GM18867 (cell line): Measurements from ENCODE around the gene MUTYH.
"Not testable (repeated sequence)": the region's sequence is repeated elsewhere in the genome, so short reads cannot be mapped to it uniquely, and the experiment has no call there.

ENCODE experiments used
- ATAC-seq: cut with Tn5 transposase; IDR thresholded peaks from one replicate; pipeline ENCODE4 v1.9.1; 2021; ENCODE audit warnings: mild to moderate bottlenecking, moderate library complexity; ENCODE audit not compliant: unreplicated experiment

The MUTYH gene

DNA sequence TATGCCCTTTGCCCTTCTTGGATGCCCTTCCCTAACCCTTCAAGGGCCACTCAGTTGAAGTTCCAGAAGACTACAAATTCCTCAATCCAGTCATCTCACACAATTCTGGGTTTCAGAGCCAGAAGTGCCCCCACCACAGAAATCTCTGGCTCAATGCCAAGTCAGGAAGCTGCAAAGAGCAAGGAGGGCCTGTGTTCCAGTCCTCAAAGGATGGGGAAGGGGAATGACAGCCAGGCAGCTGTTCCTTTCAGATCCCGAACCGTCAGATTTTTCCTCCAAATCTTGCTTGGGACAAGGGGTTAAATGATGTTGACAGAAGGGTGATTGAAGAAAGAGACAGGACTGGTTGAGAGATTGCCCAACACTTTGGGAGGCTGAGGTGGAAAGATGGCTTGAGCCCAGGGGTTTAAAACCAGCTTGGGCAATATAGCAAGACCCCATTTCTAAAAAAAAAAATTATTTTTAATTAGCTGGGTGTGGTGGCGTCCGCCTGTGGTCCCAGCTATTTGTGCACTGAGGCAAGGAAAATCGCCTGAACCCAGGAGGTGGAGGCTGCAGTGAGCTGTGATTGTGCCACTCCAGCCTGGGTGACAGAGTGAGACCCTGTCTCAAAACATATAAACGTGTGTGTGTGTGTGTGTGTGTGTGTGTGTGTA lies 14.3 kb downstream of the MUTYH start:
- ATAC-seq: no peak

DNA sequence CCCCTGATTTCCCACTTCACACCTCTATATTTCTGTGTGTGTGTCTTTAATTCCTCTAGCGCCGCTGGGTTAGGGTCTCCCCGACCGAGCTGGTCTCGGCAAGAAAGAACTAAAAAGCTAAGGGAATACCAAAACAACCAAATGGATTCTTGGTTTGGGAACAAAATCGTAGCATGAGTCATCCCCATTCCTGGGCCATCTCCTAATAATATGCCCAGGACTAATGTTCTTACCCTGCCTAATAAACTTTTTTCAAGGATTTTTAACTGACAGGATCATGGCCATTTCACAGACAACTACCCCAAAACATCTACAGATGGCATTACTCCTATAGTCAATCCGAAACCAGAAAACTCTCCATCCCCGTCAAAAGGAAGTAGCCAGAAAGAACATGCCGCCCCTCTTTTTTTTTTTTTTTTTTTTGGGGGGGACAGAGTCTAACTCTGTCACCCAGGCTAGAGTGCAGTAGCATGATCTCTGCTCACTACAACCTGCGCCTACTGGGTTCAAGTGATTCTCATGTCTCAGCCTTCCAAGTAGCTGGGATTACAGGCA lies 17.7 kb downstream of the MUTYH start:
- ATAC-seq: no peak

DNA sequence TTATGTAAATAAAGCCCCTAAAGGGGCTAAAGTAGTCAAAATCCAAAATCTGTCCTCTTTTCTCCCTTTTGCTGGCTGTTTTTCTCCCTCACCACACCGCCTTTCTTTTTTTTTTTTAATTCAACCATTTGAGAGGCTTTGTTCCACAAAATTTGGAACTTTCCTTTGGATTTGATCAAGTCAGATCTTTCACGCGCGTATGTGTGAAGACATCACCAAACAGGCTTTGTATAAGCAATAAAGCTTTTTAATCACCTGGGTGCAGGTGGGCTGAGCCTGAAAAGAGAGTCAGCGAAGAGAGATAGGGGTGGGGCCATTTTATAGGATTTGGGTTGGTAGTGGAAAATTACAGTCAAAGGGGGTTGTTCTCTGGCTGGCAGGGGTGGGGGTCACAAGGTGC lies 18.8 kb downstream of the MUTYH start:
- no peak for ATAC-seq

DNA sequence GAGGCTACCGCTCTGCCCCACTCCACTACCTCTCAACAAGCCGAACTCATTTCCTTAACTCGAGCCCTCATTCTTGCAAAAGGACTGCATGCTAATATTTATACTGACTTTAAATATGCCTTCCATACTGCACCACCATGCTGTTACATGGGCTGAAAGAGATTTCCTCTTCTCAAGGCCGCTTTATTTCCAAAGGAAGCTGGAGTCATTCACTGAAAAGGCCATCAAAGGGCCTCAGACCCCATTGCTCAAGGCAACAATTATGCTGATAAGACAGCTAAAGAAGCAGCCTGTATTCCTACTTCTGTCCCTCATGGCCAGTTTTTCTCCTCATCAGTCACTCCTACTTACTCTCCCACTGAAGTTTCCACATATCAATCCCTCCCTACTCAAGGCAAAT lies 20.5 kb downstream of the MUTYH start:
- no peak for ATAC-seq

DNA sequence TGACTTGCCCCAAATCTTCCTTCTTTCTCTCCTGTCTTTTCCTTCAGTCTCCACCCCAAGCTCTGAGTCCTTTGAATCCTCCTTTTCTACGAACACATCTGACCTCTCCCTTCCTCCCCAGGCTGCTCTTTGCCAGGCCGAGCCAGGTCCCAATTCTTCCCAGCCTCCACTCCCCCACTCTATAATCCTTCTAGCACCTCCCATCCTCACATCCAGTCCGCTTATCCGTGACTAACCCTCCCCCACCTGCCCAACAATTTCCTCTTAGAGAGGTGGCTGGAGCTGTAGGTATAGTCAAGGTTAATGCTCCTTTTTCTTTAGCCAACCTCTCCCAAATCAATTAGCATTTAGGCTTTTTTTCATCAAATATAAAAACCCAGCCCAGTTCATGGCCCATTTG lies 23.1 kb downstream of the MUTYH start:
- ATAC-seq: no peak

DNA sequence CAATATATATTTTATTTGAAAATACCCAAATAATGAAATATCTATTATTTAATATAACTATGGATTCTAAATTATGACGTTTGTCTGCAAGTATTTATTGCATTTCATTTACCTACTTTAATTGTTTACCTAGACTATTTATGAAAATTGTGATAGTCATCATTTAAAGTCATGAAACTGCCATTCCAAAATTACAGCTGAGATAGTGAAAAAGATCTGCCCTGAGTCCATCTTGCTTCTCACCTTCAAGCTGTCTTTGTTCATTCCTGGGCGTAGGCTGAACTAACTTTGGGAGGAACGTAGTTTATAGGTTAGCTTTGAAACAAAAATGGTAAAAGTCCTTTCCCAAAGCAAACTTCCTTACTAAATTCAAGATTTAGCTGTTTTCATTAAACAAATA lies 26.0 kb downstream of the MUTYH start:
- no peak for ATAC-seq

DNA sequence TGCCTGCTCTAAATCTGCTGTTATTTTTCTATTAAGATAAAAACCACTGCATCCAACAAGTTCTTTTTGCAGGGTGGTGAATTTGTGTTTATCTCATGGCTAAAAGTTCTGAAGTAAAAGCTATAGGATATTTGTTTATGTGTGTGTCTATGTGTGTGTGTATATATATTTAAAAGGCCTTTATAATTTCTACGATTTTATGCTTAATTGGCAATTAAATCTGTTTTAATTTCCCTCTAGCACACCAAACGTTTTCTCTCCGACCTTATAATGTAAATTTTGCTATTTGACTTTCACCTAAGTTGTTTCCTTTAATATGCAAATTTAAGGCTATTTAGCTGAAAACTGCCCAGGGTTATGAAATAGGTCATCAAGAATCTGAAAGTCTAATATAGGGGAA lies 33.3 kb downstream of the MUTYH start:
- ATAC-seq: no peak

DNA sequence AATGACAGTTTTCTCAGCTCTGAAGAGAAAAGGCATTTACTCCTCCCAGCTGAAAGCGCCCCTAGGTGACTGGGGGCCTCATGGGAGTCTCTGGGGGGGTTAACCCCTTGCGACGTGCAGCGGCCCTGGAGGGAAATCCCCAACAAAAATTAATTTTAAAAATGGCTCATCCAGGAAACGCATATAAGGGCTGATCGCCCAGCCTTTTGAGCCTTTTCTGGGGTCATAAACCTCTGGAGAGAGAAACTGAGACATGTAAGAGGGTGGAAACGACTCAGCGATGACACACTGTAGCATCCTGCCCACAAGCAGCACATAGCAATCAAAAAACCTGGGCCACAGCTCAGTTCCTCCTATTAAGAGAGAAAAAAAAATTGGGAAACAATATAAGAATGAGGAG lies 33.9 kb downstream of the MUTYH start:
- no peak for ATAC-seq

DNA sequence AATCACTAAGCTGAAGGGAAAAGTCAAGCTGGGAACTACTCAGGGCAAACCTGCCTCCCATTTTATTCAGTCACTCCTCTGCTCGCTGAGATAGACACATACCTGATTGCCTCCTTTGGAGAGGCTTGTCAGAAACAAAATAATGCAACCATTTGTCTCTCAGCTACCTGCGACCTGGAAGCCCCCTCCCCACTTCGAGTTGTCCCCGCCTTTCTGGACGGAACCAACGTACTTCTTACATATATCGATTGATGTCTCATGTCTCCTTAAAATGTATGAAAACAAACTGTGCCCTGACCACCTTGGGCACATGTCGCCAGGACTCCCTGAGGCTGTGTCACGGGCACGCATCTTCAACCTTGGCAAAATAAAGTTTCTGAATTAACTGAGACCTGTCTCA lies 35.0 kb downstream of the MUTYH start:
- no peak for ATAC-seq

DNA sequence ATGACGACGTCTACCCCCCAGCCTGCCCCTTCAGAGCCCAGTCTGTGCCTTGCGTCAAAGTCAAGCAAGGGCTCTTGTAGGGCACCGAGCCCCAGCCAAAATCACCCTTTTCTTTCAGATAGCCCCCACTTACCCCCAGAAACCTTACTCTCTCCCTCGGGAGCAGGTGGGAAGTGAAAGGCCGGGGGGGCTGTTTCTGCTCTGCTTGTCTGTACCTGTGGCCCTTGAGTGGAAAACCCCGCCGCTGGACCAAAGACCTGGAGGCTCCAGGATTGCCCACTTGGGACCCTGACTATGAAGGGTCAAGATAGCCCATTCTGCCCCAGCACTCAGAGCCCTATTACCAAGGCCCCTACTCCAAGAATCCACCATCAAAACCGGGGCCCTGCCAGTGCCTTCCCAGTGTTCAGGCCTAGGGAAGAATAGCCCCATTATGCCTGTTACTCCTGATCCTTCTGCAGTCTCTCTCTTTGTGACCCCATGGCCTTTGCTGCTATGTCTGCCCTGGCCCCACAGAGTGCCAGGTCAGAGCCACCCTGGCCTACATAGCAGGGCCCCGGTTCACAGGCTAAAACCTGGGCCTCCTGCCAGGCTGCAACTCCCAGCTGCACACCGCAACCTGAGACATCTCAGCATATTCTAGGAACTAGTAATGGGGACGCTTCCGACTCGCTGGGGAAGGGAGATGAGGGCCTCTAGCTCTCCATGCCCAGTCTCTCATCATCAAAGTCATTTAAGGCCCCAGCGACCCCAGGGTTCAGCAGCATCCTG lies 35.7 kb downstream of the MUTYH start:
- no peak for ATAC-seq

DNA sequence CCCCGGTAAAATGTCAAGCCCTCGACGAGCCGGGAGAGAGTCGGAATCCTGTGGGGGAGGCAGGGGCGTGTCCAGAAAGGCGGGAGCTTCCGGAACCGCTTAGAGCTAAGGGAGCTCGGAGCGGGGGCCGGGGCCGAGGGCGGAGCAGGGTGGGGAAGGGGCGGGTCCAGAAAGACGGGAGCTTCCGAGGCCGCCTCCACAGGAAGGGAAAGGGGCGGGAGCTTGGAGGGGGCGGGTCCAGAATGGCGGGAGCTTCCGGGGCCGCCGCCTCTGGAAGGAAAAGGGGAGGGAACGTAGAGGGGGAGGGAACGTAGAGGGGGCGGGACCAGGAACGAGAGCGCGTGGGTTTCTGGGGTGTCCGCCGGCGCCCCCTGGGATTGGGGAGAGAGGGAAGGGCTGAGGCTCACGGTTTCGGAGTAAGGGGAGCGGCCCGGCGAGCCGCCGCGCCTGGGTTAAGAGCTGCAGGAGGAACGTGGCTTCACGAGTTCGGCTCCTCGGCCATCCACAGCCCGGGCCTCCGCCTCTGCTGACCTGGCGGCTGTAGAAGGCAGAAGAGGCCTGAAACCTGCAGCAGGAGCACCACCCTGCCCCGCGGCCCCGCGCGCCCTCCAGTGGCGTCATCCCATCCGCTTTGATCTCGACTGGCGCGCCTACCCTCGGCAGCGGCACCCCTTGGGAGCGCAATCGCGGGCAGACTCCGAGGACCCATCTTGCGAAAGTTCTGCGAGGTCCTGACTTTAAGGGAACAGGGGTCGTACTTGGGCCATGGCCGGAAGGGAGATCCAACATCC lies 36.5 kb downstream of the MUTYH start:
- ATAC-seq: peak; percentile 71

DNA sequence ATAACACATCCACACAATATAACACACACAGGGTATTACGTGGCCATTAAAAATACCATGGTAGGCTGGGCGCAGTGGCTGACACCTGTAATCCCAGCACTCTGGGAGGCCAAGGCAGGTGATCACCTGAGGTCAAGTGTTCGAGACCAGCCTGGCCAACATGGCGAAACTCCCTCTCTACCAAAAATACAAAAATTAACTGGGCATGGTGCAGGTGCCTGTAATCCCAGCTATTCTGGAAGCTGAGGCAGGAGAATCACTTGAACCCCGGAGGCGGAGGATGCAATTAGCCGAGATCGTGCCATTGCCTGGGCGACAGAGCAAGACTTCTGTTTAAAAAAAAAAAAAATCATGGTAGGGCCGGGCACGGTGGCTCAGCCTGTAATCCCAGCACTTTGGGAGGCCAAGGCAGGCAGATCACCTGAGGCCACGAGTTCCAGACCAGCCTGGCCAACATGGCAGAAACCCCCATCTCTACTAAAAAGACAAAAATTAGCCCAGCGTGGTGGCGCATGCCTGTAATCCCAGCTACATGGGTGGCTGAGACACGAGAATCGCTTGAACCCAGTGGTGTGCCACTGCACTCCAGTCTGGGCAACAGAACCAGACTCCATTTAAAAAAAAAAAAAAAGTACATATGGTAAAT lies 37.6 kb downstream of the MUTYH start:
- no peak for ATAC-seq

DNA sequence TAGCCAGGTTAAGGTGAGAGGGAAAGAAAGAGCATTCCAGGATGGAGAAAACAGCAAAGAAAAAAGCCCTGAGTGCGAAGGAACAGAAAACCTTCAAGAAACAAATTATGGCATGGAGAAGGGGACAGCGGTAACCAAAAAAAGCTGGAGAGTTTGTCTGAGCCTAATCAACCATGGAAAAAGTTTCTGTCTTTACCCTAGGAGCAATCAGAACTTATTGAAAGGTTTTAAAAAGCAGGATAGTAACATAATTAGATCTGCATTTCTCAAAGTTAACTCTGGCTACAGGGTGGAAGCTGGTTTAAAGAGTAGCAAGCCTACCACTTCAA lies 39.6 kb downstream of the MUTYH start:
- no peak for ATAC-seq

DNA sequence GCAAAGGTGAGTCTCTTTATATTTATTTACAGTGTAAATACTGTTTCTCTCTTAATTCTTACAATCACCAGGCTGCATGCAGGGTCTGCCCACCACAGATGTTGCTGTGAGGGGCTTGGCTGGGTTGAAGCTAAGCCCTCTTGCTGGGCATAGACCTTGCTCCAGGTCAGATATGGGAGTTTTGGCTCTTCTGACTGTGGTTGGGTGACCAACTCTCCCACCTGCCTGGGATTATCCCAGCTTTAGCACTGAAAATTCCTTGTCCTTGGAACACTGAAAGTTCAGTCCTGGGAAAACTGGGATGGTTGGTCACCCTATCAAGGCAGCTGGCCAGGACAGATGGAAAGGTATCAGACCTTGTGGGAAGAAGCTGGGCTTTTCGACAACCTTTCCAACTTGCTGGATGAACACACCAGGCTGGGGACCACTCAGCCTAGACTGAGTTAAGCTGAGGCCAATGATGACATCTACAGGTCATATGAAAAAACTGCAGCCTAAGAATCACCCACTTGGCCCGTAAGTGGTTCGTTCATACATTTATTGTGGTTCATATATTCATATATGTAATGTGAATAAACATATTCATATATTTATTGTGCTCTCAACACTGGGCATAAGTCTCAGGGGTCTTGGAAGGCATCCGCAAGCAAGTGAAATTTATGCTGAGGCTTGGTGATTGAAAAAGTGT lies 40.1 kb downstream of the MUTYH start:
- no peak for ATAC-seq

DNA sequence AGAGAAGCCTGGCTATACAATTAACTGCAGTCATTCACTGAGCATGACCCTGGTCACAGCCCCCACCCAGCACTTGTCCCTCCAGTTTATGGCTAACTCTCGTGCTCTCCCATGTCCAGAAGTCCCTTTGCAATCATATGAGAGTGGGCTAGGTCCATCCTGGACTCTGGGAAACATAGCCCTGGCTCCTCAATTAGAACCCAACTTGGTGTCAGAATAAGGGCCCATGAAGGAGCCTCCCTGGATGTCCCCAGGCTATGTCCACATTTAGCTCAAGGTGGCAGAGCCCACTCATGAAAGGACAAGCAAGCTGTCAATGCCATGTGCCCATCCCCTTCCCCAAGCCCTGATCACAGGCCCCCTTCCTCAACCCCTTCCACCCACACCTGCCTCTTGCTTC lies 40.9 kb downstream of the MUTYH start:
- ATAC-seq: no peak

DNA sequence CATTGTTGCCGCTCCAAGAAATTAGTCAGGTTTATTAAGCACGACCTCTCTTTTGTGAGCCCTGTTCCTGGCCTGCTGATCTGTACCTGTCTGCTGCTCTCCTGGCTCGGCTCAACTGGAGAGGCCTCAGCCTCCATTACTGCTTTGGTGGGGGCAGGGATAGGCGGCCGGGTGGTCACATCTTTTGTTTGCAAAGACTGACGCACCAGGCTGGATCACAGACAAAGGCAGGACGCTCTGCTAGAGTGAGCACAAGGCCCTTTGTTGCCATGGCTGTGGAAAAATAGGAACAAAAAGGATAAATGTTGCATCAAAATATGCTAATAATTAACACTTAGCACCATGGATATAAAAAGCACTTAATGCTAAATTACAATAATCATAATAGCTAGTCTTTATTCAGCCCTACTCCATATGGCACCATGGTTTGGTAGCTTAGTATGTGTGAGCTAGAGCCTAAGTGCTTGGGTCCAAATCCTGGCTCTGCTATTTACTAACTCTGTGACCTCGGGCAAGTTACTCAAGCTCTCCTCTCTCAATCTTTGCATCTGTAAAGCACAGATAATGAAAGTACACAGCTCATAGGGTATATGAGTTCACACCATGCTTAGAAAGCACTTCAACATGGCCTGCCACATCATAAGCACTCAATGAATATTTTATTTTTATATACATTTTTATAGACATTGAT lies 42.4 kb downstream of the MUTYH start:
- ATAC-seq: no peak

DNA sequence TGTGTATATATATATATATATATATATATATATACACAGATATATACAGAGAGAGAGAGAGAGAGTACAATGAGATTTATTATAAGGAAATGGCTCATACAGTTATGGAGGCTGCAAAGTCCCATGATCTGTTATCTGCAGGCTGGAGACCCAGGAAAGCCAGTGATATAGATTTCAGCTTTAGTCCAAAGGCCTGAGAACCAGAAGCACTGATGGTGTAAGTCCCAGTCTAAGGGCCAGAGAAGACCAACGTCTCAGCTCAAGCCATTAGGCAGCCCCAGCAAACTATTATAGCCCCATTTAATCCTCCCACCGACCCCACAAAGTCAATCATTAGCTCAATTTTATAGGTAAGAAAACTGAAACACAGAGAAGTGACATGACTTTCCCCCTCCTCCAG lies 48.5 kb downstream of the MUTYH start:
- no peak for ATAC-seq

DNA sequence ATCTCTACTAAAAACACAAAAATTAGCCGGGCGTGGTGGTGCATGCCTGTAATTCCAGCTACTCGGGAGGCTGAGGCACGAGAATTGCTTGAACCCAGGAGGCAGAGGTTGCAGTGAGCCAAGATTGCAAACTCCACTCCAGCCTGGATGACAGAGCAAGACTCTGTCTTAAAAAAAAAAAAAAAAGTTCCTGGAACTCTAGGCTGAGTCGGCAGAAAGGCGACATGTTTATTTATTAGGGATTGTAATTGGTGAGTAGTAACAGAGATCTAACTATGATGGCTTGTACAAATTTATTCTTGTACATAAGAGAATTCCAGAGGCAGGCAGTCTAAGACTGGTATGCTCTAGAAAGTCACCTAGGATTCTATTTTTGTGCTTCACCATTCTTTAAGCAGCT lies 49.2 kb downstream of the MUTYH start:
- ATAC-seq: not testable (repeated sequence)

DNA sequence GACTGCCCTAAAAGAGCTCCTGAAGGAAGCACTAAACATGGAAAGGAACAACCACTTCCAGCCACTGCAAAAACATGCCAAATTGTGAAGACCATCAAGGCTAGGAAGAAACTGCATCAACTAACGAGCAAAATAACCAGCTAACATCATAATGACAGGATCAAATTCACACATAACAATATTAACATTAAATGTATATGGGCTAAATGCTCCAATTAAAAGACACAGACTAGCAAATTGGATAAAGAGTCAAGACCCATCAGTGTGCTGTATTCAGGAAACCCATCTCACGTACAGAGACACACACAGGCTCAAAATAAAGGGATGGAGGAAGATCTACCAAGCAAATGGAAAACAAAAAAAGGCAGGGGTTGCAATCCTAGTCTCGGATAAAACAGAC lies 53.7 kb downstream of the MUTYH start:
- not testable (repeated sequence) for ATAC-seq

DNA sequence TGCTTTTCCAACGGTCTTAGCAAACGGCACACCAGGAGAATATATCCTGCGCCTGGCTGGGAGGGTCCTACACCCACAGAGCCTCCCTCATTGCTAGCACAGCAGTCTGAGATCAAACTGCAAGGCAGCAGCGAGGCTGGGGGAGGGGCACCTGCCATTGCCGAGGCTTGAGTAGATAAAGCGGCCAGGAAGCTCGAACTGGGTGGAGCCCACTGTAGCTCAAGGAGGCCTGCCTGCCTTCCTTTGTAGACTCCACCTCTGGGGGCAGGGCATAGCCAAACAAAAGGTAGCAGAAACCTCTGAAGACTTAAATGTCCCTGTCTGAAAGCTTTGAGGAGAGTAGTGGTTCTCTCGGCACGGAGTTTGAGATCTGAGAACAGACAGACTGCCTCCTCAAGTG lies 55.4 kb downstream of the MUTYH start:
- not testable (repeated sequence) for ATAC-seq
